HEK293 (cell line): Measurements from ENCODE around the gene FAM193A.

ENCODE experiments used
- CTCF ChIP-seq: fragments of 450-650 bp; formaldehyde crosslinking; IDR thresholded peaks from 2 replicates; pipeline ENCODE4 v1.5.1; 2016; ENCODE audit warnings: missing biosample characterization, missing genetic modification characterization
- GLI2 ChIP-seq: fragments of 450-650 bp; formaldehyde crosslinking; IDR thresholded peaks from 2 replicates; pipeline ENCODE4; 2017; ENCODE audit warnings: missing biosample characterization, missing genetic modification characterization, low read depth, borderline replicate concordance
- KLF1 ChIP-seq: fragments of 450-650 bp; formaldehyde crosslinking; IDR thresholded peaks from 2 replicates; pipeline ENCODE4 v1.5.1; 2016; ENCODE audit warnings: missing biosample characterization, missing genetic modification characterization
- ZNF175 ChIP-seq: fragments of 450-650 bp; formaldehyde crosslinking; IDR thresholded peaks from 2 replicates; pipeline ENCODE4 v1.5.1; 2016; ENCODE audit warnings: missing biosample characterization, missing genetic modification characterization
- ZNF510 ChIP-seq: fragments of 450-650 bp; formaldehyde crosslinking; IDR thresholded peaks from 2 replicates; pipeline ENCODE4 v1.5.1; 2018; ENCODE audit warnings: mild to moderate bottlenecking, missing genetic modification characterization, missing biosample characterization; ENCODE audit not compliant: insufficient replicate concordance
- ZNF624 ChIP-seq: fragments of 450-650 bp; formaldehyde crosslinking; IDR thresholded peaks from 2 replicates; pipeline ENCODE4 v1.5.1; 2017; ENCODE audit warnings: missing biosample characterization, missing genetic modification characterization
- TF ChIP-seq, protein P1 (sequence below): fragments of 450-650 bp; formaldehyde crosslinking; IDR thresholded peaks from 2 replicates; pipeline ENCODE4 v1.5.1; 2016; ENCODE audit warnings: missing biosample characterization, missing genetic modification characterization

DNA sequence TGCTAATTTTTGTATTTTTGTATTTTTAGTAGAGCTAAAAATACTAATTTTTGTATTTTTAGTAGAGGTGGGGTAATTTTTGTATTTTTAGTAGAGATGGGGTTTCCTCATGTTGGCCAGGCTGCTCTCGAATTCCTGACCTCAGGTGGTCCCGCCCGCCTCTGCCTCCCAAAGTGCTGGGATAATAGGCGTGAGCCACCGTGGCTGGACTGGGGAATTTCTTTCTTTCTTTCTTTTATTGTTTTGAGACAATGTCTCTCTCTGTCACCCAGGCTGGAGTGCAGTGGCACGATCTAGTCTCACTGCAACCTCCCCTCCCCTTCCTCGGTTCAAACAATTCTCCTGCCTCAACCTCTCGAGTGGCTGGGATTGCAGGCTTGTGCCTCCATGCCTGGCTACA lies 83.0 kb downstream of the FAM193A start:
- TF ChIP-seq KLF1 (tag by site-specific recombination) (no peak), CTCF (tag by site-specific recombination) (no peak), ZNF175 (tag by site-specific recombination) (no peak), ZNF510 (tag by site-specific recombination) (no peak), GLI2 (no peak), ZNF624 (tag by site-specific recombination) (no peak)
- TF ChIP-seq, protein P1, sequence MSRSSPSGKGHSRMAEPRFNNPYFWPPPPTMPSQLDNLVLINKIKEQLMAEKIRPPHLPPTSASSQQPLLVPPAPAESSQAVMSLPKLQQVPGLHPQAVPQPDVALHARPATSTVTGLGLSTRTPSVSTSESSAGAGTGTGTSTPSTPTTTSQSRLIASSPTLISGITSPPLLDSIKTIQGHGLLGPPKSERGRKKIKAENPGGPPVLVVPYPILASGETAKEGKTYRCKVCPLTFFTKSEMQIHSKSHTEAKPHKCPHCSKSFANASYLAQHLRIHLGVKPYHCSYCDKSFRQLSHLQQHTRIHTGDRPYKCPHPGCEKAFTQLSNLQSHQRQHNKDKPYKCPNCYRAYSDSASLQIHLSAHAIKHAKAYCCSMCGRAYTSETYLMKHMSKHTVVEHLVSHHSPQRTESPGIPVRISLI (tag by site-specific recombination), result no peak
